ENCODE data around the gene PNPO.
"Not testable (repeated sequence)": the region's sequence is repeated elsewhere in the genome, so short reads cannot be mapped to it uniquely, and the experiment has no call there.

Gene PNPO

GRCh38 chr17:47980541-47980940 lies 39.2 kb downstream of the PNPO start:
- DNase-seq: peak; percentile 70

GRCh38 chr17:47981462-47981861 lies 40.1 kb downstream of the PNPO start:
- DNase-seq: no peak

GRCh38 chr17:47982091-47982617 lies 40.8 kb downstream of the PNPO start:
- DNase-seq: no peak

- peak; percentile 94 for DNase-seq
Observed at GRCh38 chr17:47982645-47983390, 41.4 kb downstream of the PNPO start.

GRCh38 chr17:47983492-47984223 lies 42.3 kb downstream of the PNPO start:
- no peak for DNase-seq

- no peak for DNase-seq
Observed at GRCh38 chr17:47986520-47986919, 45.1 kb downstream of the PNPO start.

- no peak for DNase-seq
Observed at GRCh38 chr17:47987240-47987835, 46.0 kb downstream of the PNPO start.

- DNase-seq: not testable (repeated sequence)
Observed at GRCh38 chr17:47988445-47988844, 47.1 kb downstream of the PNPO start.

- DNase-seq: no peak
Observed at GRCh38 chr17:47989159-47989558, 47.8 kb downstream of the PNPO start.

- no peak for DNase-seq
Observed at GRCh38 chr17:47989700-47990099, 48.3 kb downstream of the PNPO start.

- no peak for DNase-seq
Observed at GRCh38 chr17:47990962-47991731, 49.8 kb downstream of the PNPO start.

- DNase-seq: no peak
Observed at GRCh38 chr17:47992216-47992615, 50.8 kb downstream of the PNPO start.

- no peak for DNase-seq
Observed at GRCh38 chr17:47993031-47993564, 51.7 kb downstream of the PNPO start.

- DNase-seq: no peak
Observed at GRCh38 chr17:47993964-47994363, 52.6 kb downstream of the PNPO start.

GRCh38 chr17:47994724-47995123 lies 53.4 kb downstream of the PNPO start:
- no peak for DNase-seq

GRCh38 chr17:47995241-47995935 lies 54.0 kb downstream of the PNPO start:
- DNase-seq: peak; percentile 35

GRCh38 chr17:47996201-47996600 lies 54.8 kb downstream of the PNPO start:
- DNase-seq: no peak

GRCh38 chr17:47997586-47997985 lies 56.2 kb downstream of the PNPO start:
- no peak for DNase-seq

GRCh38 chr17:47998044-47998443 lies 56.7 kb downstream of the PNPO start:
- peak; percentile 76 for DNase-seq
